IPS DF 4.7 (cell line): ENCODE measurements around the gene NAA80.
"Not testable (repeated sequence)": the region's sequence is repeated elsewhere in the genome, so short reads cannot be mapped to it uniquely, and the experiment has no call there.

ENCODE experiments used
- DNase-seq: peaks from one replicate; pipeline ENCODE4 v3.0.0-alpha.2; 2013; ENCODE audit warnings: low spot score; ENCODE audit errors: extremely low read depth

The NAA80 gene

DNA sequence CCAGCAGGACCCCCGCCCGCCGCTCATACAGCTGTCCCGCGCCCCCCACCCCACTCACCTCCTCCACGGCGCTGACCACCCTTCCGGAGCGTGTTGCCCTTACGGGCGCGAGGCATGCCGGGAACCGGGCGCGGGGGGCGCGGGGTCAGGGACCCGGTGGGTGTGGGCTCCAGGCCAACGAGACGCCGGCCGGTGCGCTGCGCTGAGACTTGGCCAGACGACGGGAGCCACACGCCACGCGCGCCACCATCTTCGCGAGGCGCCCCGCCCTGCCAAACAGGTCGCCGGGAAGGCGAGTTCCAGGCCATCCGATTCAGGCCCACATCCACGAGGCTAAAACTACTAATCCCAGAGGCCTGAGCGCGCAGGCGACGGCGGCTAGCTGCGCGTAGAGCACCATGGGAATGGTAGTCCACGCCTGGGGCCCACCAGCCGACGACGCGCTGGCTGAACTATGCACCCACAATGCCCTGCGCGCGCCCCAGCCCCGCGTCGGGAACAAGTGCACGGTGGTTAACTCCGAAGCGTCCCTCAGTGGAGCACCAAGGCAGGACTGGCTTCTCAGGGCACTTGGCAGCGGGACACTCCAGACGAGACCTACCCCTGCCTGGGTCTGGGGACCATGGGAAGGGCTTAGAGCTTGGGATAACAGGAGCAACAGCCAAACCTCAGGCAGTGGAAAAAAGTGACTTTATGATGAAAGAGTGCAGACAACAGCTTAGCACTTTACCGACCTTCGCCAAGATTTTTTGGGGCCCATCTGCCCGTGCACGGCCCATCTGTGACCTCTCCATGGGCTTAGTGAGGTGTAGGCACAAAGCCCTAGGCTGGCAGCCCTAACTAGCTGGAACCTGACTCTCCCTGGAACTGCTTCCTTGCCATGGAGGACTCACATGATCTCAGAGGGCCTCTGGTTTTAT, 6.8 kb downstream of the NAA80 start, which contains the start of gene IFRD2:
TSS of gene IFRD2 (minus strand) at position 271 of the 920 bp plus-strand sequence. CDS start at position 116, 155 bp downstream.
- no peak for DNase-seq

DNA sequence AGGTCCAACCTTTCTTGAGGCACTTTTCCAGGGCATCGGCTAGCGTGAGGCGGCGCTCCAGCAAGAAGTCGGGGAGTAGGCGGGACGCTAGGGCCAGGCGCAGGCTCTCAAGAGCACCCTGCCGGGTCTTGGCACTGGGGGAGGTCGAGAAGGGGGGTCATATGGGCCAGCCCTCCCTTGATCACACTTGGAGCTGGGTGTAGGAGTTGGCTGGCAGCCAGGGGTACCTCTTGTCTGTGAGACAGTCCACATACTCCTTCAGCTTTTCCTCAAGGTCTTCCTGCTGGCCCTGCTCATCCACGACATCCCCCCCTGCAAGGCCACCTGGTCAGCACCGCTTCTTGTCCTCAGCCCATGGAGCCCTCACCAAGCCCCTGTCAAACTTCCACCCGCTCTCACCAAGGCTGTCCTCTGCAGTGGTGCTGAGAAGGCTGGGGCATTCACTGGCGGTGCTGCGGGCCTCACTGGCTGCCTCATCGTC, 9.0 kb downstream of the NAA80 start:
- DNase-seq = no peak

DNA sequence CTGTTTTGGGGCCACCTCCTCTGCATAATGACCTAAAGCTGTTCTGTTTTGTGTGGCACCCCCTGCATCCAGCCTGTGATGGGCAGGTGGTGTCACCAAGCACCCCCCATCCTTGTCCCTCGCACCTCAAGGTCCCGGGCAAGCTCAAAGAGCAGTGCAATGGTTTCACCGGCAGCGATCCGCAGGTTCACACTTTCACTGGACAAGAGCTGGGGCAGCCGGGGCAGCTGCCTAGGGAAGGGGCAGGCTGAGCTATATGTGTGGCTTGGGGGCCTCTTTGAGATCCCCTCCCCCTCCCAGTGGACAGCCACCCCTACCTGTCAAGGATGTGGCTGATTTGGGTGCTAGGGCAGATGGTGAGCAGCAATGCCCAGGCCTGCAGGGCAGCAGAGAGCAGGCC, 10.1 kb downstream of the NAA80 start:
- no peak for DNase-seq

GRCh38 chr3:50288387-50289007, 10.7 kb downstream of the NAA80 start:
- no peak for DNase-seq

GRCh38 chr3:50287262-50287661, 11.9 kb downstream of the NAA80 start:
- no peak for DNase-seq

DNA sequence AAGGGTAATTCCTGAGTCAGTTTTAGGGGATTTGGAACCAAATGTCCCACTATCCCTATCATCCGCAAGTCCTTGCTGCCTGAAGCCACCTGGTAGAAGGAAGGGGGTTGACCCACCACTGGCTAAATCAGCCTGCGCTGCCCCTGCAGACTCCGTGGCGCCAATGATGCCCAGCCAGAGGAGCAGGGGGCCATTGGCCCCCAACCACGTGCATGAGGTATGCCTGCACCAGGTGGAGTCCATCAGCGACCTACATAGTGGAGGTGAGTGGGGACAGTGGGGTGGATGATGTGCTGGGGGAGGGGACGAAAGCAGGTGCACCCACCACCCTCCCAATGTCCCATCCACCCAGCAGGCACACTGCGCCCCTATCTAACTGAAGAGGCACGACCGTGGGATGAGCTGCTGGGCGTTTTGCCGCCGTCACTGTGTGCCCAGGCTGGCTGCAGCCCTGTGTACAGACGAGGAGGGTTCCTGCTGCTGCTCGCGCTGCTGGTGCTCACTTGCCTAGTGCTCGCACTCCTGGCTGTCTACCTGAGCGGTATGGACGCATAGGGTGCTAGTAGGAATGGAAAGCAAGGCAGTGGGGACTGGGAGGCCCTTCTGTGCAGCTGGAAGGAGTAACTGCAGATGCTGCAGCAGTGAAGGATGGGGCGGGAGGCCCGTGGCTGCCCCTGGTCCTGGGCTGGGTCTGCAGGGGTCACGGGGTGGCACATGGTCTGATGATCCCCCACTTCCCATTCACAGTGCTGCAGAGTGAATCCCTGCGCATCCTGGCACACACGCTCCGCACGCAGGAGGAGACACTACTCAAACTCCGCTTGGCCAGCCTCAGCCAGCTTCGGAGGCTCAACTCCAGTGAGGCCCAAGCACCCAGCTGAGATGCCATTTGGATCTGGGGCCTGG, 12.6 kb downstream of the NAA80 start:
- no peak for DNase-seq

- not testable (repeated sequence) for DNase-seq
These were observed 15.1 kb downstream of the NAA80 start for GRCh38 chr3:50284121-50284520.

DNA sequence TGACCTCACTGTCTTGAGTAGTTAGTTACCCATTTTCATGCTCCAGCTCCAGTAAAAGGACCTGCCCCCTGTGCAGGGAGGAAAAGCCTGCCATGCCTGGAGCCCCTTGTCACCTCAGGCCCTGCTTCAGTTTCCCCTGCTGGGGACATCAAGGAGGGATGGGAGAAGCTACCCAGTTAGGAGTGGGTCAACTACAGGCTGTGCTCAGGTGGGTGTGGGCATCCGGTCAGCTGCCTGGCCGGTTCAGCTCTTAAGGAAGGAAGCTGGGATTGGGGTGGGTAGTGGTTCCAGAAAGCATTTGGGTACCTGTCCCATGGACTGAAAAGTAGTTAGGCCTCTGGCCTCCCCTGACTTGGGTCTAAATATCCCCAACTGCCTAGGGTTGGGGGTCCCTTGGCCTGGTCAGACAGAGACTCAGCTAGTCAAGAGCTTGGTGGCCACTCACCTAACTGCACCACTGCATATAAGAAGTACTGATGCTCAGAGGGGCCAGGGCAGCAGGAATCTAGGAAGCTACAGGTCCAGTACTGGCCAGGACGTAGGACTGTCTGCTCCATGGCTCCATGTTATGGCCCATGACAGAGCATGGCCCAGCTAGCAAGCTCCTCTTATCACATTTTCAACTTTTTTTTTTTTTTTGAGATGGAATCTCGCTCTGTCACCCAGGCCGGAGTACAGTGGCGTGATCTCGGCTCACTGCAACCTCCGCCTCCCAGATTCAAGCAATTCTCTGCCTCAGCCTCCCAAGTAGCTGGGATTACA, 19.8 kb downstream of the NAA80 start:
- DNase-seq = no peak

DNA sequence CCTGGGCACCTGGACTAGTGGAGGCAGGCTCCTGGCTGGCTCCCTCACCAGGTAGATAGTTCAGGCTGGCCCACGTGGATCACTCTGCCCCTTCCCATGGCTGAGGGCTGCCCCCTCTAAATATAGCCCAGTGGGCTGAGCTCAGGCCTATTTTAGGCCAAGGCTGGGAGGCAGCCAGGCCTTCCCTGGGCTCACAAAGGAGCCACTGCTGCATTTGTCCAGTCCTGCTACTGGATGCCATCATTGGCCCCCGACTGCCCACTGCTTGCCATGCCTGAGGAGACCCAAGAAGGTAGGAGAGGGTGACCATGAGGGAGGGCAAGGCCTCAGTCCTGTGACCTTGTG, 20.4 kb downstream of the NAA80 start, which contains the start of gene LSMEM2:
TSS of gene LSMEM2 (plus strand) at position 208 of the 345 bp plus-strand sequence. CDS start at position 235, 27 bp downstream.
- DNase-seq = no peak

DNA sequence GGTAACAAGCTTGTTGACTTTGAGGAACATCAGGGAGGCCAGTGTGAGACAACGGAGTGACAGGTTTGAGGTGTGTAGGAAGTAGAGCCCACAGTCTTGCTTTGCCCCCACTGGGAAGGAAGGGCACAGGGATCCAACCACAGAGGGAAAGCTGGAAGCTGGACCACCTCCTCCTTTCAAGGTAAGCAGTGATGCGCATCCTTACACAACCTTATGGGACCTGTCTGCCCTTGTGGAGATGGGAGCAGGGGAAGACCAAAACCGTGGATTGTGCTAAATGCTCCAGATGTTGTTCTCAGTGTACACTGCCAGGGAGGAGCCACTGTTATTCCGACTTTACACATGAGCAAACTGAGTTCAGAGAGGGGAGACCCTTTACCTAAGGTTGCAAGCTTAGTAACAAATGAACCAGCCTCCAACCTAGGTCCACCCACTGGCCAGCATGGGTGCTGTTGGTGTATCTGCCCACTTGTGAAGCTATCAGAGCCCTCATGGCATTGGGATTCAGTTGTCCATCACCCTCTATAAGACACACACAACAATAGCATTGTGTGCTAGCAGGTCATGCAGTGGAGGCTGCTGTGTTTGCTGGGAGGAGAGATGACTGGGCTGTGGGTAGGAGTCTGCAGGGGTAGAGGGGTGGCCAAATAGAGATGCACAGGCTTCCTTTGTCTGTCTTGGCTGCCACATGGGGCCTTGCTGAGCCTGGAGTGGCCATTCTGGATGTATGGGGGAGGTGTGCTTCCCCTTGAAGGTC, 20.9 kb downstream of the NAA80 start:
- DNase-seq = no peak

DNA sequence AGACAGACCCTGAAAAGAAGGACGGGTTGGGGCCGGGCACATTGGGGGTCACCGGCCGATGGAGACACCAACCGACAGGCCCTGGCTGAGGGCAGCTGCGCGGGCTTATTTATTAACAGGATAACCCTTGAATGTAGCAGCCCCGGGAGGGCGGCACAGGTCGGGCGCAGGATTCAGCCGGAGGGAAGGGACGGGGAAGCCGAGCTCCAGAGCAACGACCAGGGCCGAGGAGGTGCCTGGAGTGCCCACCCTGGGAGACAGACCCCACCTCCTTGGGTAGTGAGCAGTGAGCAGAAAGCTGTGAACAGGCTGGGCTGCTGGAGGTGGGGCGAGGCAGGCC, 22.5 kb downstream of the NAA80 start:
- DNase-seq = no peak

GRCh38 chr3:50275996-50276761, 23.0 kb downstream of the NAA80 start:
- DNase-seq = no peak

DNA sequence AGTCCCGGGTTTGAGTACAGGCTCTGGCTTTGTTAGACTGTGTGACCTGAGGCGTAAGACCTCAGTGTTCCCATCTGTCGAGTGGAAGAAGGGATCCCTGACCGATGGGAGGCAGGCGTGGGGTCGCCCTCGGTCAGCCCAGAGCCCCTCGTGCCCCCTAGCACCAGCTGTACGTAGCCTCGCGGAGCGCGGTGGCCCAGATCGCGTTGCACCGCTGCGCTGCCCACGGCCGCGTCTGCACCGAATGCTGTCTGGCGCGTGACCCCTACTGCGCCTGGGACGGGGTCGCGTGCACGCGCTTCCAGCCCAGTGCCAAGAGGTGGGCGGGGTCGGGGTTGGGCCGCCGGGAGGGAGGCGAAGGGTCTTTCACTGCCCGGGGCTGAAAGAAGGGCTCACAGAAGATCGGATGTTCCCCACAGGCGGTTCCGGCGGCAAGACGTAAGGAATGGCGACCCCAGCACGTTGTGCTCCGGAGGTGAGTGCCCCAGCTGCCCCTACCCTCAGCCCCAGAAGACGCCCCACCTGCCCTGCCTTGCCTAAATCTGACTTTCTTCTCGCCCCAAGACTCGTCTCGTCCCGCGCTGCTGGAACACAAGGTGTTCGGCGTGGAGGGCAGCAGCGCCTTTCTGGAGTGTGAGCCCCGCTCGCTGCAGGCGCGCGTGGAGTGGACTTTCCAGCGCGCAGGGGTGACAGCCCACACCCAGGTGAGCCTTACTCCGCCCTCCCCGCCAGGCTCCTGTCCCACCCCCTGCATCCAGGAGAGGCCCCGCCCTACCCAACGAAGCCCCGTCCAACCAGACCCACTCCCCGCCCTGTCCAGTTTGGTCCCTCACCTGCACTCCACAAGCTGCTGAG, 23.8 kb downstream of the NAA80 start:
- no peak for DNase-seq

DNA sequence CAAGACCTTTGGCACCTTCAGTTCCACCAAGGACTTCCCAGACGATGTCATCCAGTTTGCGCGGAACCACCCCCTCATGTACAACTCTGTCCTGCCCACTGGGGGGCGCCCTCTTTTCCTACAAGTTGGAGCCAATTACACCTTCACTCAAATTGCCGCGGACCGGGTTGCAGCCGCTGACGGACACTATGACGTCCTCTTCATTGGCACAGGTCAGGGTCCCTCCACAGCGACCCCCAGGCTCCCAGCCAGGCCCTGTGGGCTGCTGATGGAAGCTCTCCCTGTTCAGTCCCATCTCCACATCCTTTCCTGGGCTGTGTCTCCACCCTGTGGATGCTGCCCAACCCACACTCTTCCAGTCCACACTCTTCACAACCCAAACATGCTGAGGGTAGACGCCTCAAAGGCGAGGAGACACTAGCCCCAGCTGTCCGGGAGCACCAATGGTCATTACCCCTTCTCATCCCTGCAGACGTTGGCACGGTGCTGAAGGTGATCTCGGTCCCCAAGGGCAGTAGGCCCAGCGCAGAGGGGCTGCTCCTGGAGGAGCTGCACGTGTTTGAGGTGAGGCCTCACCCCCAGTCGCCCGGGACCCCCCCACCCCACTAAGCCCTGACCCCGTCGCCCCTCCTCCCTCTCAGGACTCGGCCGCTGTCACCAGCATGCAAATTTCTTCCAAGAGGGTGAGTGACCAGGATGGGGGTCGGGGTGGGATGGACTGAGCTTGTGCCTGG, 24.7 kb downstream of the NAA80 start:
- no peak for DNase-seq

GRCh38 chr3:50273689-50274065, 25.5 kb downstream of the NAA80 start:
- no peak for DNase-seq

GRCh38 chr3:50272911-50273688, 26.1 kb downstream of the NAA80 start:
- no peak for DNase-seq

DNA sequence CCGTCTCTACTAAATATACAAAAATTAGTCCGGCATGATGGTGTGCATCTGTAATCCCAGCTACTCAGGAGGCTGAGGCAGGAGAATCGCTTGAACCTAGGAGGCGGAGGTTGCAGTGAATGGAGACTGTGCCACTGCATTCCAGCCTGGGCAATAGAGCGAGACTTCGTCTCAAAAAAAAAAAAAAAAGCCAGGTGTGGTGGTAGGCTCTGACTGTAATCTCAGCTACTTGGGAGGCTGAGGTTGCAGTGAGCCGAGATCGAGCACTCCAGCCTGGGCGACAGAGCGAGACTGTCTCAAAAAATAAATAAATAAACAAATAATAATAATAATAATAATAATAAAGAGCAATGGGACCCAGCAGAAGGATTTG, 26.7 kb downstream of the NAA80 start:
- DNase-seq = not testable (repeated sequence)
